D721Med (cell line): ENCODE results near the gene SLC27A4.

Experiments
- DNase-seq: peaks from one replicate; pipeline ENCODE4 v3.0.0; 2011; ENCODE audit warnings: low spot score; ENCODE audit not compliant: insufficient read length
- FAIRE-seq: peaks from 2 replicates; lab custom pipeline; 2011; peaks lifted over from hg19 to GRCh38; lab: Jason Lieb, UNC
- CTCF ChIP-seq: IDR thresholded peaks from 2 replicates; pipeline ENCODE4 v1.5.1; 2012; ENCODE audit warnings: mild to moderate bottlenecking, control low read depth; ENCODE audit not compliant: insufficient read depth; ENCODE audit errors: missing control alignments

The SLC27A4 gene

GRCh38 chr9:128316421-128316820 is 23.9 kb upstream of the SLC27A4 start:
- no peak for TF ChIP-seq CTCF
- no peak for FAIRE-seq
- DNase-seq, result no peak

GRCh38 chr9:128317629-128318028 is 22.7 kb upstream of the SLC27A4 start:
- no peak for FAIRE-seq
- DNase-seq, result no peak
- TF ChIP-seq CTCF, result no peak

GRCh38 chr9:128321343-128321742 is 19.0 kb upstream of the SLC27A4 start:
- FAIRE-seq, result no peak
- no peak for TF ChIP-seq CTCF
- no peak for DNase-seq

- no peak for TF ChIP-seq CTCF
Observed at GRCh38 chr9:128321879-128322403, 18.4 kb upstream of the SLC27A4 start.

GRCh38 chr9:128322404-128323211 is 17.7 kb upstream of the SLC27A4 start, which contains the start of the genes COQ4 and TRUB2:
Gene COQ4, plus strand, starts transcription at chr9:128322839. Its CDS starts 20 bp downstream, at chr9:128322859.
Gene TRUB2, minus strand, starts transcription at chr9:128322447. Its CDS starts 39 bp downstream, at chr9:128322408.
- TF ChIP-seq CTCF, result no peak
- FAIRE-seq, result no peak
- peak; percentile 85 for DNase-seq

More at GRCh38 chr9:128321879-128322403, 18.4 kb upstream of the SLC27A4 start:
- DNase-seq (no peak), FAIRE-seq (no peak)

GRCh38 chr9:128323212-128323730 is 17.1 kb upstream of the SLC27A4 start:
- DNase-seq (no peak), FAIRE-seq (no peak)
- TF ChIP-seq CTCF, result no peak
